GM23338 (cell line): Measurements from ENCODE around the gene CYP19A1. TPM values are rescaled to one million over a fixed set of nuclear protein-coding genes. Genes with fewer than 3 reads are reported as not detected.

Experiments
- ATAC-seq: fragments of 200-7000 bp; cut with Tn5 transposase; 3 replicates; pipeline ENCODE4 v1.9.1; 2020
- DNase-seq: peaks from one replicate; pipeline ENCODE4 v3.0.0-alpha.2; 2015; ENCODE audit warnings: low spot score
- H2AFZ ChIP-seq: fragments of 200-600 bp; sonication (generic); 2 replicates; pipeline ENCODE4 v1.8.0; 2016; ENCODE audit warnings: antibody characterized with exemption, mild to moderate bottlenecking, moderate library complexity
- H3F3A ChIP-seq: fragments of 200-600 bp; sonication (generic); replicated peaks from 2 replicates; pipeline ENCODE4 v1.8.0; 2017; ENCODE audit warnings: antibody characterized with exemption, mixed run types, low read depth
- H3K27ac ChIP-seq: fragments of 200-600 bp; sonication (generic); 2 replicates; pipeline ENCODE4 v1.6.1; 2016; ENCODE audit warnings: low read depth
- H3K27me3 ChIP-seq: fragments of 200-600 bp; sonication (generic); 2 replicates; pipeline ENCODE4 v1.8.0; 2016; ENCODE audit warnings: mild to moderate bottlenecking, mixed run types, moderate library complexity; ENCODE audit not compliant: insufficient read depth
- H3K36me3 ChIP-seq: fragments of 200-600 bp; sonication (generic); 2 replicates; pipeline ENCODE4 v1.8.0; 2016; ENCODE audit warnings: mild to moderate bottlenecking; ENCODE audit not compliant: insufficient read depth
- H3K4me1 ChIP-seq: fragments of 200-600 bp; sonication (generic); 2 replicates; pipeline ENCODE4 v1.8.0; 2016; ENCODE audit warnings: mild to moderate bottlenecking, moderate library complexity; ENCODE audit not compliant: insufficient read depth
- H3K4me2 ChIP-seq: fragments of 200-600 bp; sonication (generic); 2 replicates; pipeline ENCODE4 v1.7.1; 2017; ENCODE audit warnings: mixed run types
- H3K4me3 ChIP-seq: fragments of 200-600 bp; sonication (generic); 2 replicates; pipeline ENCODE4 v1.6.1; 2016; ENCODE audit warnings: mixed run types
- H3K79me2 ChIP-seq: fragments of 200-600 bp; sonication (generic); replicated peaks from 2 replicates; pipeline ENCODE4 v1.8.0; 2017; ENCODE audit warnings: mild to moderate bottlenecking; ENCODE audit not compliant: insufficient read depth
- H3K9me2 ChIP-seq: fragments of 200-600 bp; sonication (generic); 2 replicates; pipeline ENCODE4 v1.8.0; 2017; ENCODE audit not compliant: insufficient read depth
- H4K20me1 ChIP-seq: fragments of 200-600 bp; sonication (generic); replicated peaks from 2 replicates; pipeline ENCODE4 v1.8.0; 2017; ENCODE audit warnings: mild to moderate bottlenecking; ENCODE audit not compliant: insufficient read depth
- H3K27ac Mint-ChIP-seq: 2 replicates; pipeline ENCODE4 v1.8.0; 2020; ENCODE audit warnings: inconsistent platforms, mild to moderate bottlenecking, moderate library complexity, mixed read lengths
- H3K27me3 Mint-ChIP-seq: 3 replicates; pipeline ENCODE4 v1.8.0; 2022; ENCODE audit warnings: low read depth, mild to moderate bottlenecking, moderate library complexity, mixed read lengths, inconsistent platforms; ENCODE audit not compliant: insufficient read depth, poor library complexity
- H3K36me3 Mint-ChIP-seq: 3 replicates; pipeline ENCODE4 v1.8.0; 2021; ENCODE audit warnings: low read depth, mild to moderate bottlenecking, inconsistent platforms, moderate library complexity, mixed read lengths
- H3K4me1 Mint-ChIP-seq: 3 replicates; pipeline ENCODE4 v1.8.0; 2020; ENCODE audit warnings: mild to moderate bottlenecking, inconsistent platforms, mixed read lengths
- H3K4me3 Mint-ChIP-seq: 3 replicates; pipeline ENCODE4 v1.8.0; 2021; ENCODE audit warnings: moderate library complexity, mild to moderate bottlenecking, inconsistent platforms, mixed read lengths
- H3K9me3 Mint-ChIP-seq: 3 replicates; pipeline ENCODE4 v1.8.0; 2020; ENCODE audit warnings: moderate library complexity, mild to moderate bottlenecking, inconsistent platforms, mixed read lengths
- CREB1 ChIP-seq: fragments of 250-450 bp; sonication (Bioruptor Pico); IDR thresholded peaks from 2 replicates; pipeline ENCODE4 v1.5.0; 2020; ENCODE audit warnings: low read depth, mild to moderate bottlenecking, moderate library complexity
- EZH2 ChIP-seq: fragments of 200-600 bp; sonication (generic); IDR thresholded peaks from one replicate; pipeline ENCODE4 v1.8.0; 2017; ENCODE audit warnings: antibody characterized with exemption, mild to moderate bottlenecking, low read depth; ENCODE audit not compliant: unreplicated experiment
- NANOG ChIP-seq: IDR thresholded peaks from 2 replicates; pipeline ENCODE4 v1.6.1; 2016; ENCODE audit warnings: antibody characterized with exemption, borderline replicate concordance
- POLR2AphosphoS5 ChIP-seq: IDR thresholded peaks from 2 replicates; pipeline ENCODE4 v1.6.1; 2016; ENCODE audit warnings: antibody characterized with exemption, low read depth
- STAT1 ChIP-seq: IDR thresholded peaks from one replicate; pipeline ENCODE4 v1.6.1; 2016; ENCODE audit warnings: antibody characterized with exemption; ENCODE audit not compliant: unreplicated experiment
- ZNF114 ChIP-seq: fragments of 250-450 bp; sonication (Bioruptor Pico); IDR thresholded peaks from 2 replicates; pipeline ENCODE4 v1.5.0; 2020; ENCODE audit warnings: mild to moderate bottlenecking, moderate library complexity
- polyA plus RNA-seq: library from polyadenylated mRNA; unstranded; fragments of >200 nt; fragmentation: Nextera tagmentation; extraction: Ambion mirVana; gene quantifications from 2 replicates; pipeline ENCODE4 v1.2.1, GENCODE V29; 2016
- total RNA-seq: library from RNA; depleted of rRNA; stranded (reverse); fragments of >200 nt; shearing (Covaris generic); gene quantifications from 2 replicates; pipeline ENCODE4 v1.2.3, GENCODE V29; 2014
- TF ChIP-seq, protein P1 (sequence below): IDR thresholded peaks from 2 replicates; pipeline ENCODE4 v1.6.1; 2016; ENCODE audit warnings: antibody characterized with exemption
- TF ChIP-seq, protein P2 (sequence below): IDR thresholded peaks from one replicate; pipeline ENCODE4 v1.6.1; 2018; ENCODE audit warnings: antibody characterized with exemption; ENCODE audit not compliant: unreplicated experiment

Gene CYP19A1
- total and polyA plus RNA-seq, 2 experiments from 2014 or later: 0.42 TPM; not detected in 1

DNA sequence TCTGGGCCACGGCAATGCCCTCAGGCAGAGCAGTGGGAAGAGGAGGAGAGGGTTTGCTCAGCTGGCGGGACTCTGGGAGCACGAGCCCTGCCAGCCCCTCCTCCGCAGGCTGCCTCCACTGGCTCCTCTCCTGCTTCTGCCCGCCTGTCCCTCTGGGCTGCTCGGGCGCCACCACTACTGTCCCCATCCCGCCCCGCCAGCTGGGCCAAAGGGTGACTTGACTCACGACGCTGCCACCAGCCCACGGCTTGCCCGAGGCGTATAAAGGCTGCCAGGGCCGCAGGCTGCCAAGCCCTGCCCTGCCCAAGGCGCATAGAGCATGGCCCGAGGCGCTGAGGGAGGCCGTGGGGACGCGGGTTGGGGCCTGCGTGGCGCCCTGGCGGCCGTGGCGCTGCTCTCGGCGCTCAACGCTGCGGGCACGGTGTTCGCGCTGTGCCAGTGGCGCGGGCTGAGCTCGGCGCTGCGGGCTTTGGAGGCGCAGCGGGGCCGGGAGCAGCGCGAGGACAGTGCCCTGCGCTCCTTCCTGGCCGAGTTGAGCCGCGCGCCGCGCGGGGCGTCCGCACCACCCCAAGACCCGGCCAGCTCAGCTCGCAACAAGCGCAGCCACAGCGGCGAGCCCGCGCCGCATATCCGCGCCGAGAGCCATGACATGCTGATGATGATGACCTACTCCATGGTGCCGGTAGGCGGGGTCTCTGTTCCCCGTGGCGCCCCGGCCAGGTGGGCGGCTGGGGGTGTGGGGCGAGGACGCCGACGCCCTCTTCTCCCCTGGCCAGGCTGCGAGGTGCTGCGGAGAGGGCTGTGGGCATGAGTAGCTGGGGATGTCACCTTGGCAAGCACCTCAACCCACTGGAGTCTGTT is 3.2 kb upstream of the CYP19A1 start, which contains the start of gene GLDN:
GLDN (plus strand) TSS at position 290 of the 861 bp plus-strand sequence; CDS start at position 320, 30 bp downstream.
- H3F3A ChIP-seq: no peaks in the 10 kb centered on the region
- no peaks in the 10 kb centered on the region for H3K36me3 ChIP-seq
- DNase-seq (peak; percentile 74), ATAC-seq (peak; percentile 94)
- Mint-ChIP-seq H3K27ac (no peak within 1 kb of the TSS), H3K4me3 (peak within 1 kb of the TSS; percentile 68), H3K9me3 (no peaks in the 10 kb centered on the region; the same call in 2 of the 3 replicates), H3K27me3 (peaks cover 33% of the 10 kb centered on the region), H3K4me1 (no peaks in the 10 kb centered on the region; the same call in 2 of the 3 replicates), H3K36me3 (no peaks in the 10 kb centered on the region)
- 0 out of 2 replicates have a peak, but pooled peaks cover 6% of the 10 kb centered on the region for H4K20me1 ChIP-seq
- H3K79me2 ChIP-seq: no peaks in the 10 kb centered on the region
- no peak within 1 kb of the TSS for H3K27ac ChIP-seq
- H3K9me2 ChIP-seq: peaks cover 6% of the 10 kb centered on the region
- H3K27me3 ChIP-seq: peaks cover 51% of the 10 kb centered on the region
- peak within 1 kb of the TSS; percentile 92 for H3K4me2 ChIP-seq
- H3K4me1 ChIP-seq: peaks cover 3% of the 10 kb centered on the region; the same call in 1 of the 2 replicates
- TF ChIP-seq POLR2AphosphoS5: no peak
- TF ChIP-seq EZH2: peak; percentile 31
- H3K4me3 ChIP-seq: peak within 1 kb of the TSS; percentile 72
- peak within 1 kb of the TSS; percentile 98 for H2AFZ ChIP-seq

DNA sequence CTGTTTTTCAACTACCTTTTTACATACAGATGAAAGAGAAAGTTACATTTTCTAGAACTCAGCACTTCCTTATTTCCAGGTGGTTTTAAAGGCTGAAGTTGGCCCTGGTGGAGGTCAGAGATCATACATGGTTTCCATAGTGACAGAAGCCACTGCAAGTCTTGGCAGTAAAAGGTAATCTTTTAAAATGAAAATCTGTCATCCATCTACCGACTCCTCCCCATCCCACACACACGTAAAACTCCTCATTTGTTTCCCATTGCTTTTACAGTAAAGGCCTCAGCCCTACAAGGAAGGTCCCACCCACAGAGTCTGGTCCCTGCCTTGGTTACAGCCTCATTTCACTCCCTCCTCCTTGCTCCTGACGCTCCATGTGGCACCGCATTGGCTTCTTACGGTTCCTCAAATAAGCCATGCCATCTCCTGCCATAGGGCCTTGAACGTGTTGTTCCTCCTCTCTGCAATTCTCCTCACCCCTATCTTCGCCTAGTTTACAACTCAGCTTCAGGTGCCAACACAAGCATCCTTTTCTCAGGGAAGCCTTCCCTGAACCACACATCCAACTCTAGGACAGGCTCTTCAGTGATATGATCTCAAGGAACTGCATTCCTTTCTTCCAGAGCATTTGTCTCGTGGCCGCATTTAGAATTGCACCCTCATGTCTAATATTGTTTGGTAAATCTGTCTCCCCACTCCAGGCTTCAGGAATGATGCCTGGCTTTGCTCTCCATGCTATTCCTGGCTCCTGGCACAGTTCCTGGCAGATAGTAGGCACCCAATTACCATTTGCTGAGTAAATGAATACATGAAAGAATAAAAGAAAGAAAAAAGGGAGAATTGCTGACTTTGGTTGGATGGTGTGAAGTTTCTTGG is 2.6 kb downstream of the CYP19A1 start:
- Mint-ChIP-seq H3K4me1 (no peaks in the 10 kb centered on the region), H3K36me3 (no peaks in the 10 kb centered on the region), H3K4me3 (no peak overlapping the region), H3K9me3 (no peaks in the 10 kb centered on the region; the same call in 2 of the 3 replicates), H3K27ac (no peak overlapping the region), H3K27me3 (peaks cover 9% of the 10 kb centered on the region)
- no peaks in the 10 kb centered on the region for H3K4me1 ChIP-seq
- H2AFZ ChIP-seq: no peak overlapping the region
- no peak overlapping the region for H3K27ac ChIP-seq
- H3K9me2 ChIP-seq: peaks cover 6% of the 10 kb centered on the region
- H3K4me2 ChIP-seq: no peak overlapping the region
- H3K27me3 ChIP-seq: peaks cover 14% of the 10 kb centered on the region
- no peaks in the 10 kb centered on the region for H4K20me1 ChIP-seq
- H3K79me2 ChIP-seq: no peaks in the 10 kb centered on the region
- H3K4me3 ChIP-seq: no peak overlapping the region
- DNase-seq (no peak), ATAC-seq (no peak)
- no peaks in the 10 kb centered on the region for H3K36me3 ChIP-seq
- TF ChIP-seq POLR2AphosphoS5: no peak
- no peak for TF ChIP-seq ZNF114 (CRISPR knock-in tag)
- TF ChIP-seq NANOG: no peak
- TF ChIP-seq, protein P1, sequence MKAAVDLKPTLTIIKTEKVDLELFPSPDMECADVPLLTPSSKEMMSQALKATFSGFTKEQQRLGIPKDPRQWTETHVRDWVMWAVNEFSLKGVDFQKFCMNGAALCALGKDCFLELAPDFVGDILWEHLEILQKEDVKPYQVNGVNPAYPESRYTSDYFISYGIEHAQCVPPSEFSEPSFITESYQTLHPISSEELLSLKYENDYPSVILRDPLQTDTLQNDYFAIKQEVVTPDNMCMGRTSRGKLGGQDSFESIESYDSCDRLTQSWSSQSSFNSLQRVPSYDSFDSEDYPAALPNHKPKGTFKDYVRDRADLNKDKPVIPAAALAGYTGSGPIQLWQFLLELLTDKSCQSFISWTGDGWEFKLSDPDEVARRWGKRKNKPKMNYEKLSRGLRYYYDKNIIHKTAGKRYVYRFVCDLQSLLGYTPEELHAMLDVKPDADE: no peak
- TF ChIP-seq STAT1: no peak
- TF ChIP-seq CREB1: no peak
- TF ChIP-seq, protein P2, sequence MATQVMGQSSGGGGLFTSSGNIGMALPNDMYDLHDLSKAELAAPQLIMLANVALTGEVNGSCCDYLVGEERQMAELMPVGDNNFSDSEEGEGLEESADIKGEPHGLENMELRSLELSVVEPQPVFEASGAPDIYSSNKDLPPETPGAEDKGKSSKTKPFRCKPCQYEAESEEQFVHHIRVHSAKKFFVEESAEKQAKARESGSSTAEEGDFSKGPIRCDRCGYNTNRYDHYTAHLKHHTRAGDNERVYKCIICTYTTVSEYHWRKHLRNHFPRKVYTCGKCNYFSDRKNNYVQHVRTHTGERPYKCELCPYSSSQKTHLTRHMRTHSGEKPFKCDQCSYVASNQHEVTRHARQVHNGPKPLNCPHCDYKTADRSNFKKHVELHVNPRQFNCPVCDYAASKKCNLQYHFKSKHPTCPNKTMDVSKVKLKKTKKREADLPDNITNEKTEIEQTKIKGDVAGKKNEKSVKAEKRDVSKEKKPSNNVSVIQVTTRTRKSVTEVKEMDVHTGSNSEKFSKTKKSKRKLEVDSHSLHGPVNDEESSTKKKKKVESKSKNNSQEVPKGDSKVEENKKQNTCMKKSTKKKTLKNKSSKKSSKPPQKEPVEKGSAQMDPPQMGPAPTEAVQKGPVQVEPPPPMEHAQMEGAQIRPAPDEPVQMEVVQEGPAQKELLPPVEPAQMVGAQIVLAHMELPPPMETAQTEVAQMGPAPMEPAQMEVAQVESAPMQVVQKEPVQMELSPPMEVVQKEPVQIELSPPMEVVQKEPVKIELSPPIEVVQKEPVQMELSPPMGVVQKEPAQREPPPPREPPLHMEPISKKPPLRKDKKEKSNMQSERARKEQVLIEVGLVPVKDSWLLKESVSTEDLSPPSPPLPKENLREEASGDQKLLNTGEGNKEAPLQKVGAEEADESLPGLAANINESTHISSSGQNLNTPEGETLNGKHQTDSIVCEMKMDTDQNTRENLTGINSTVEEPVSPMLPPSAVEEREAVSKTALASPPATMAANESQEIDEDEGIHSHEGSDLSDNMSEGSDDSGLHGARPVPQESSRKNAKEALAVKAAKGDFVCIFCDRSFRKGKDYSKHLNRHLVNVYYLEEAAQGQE: no peak
- H3F3A ChIP-seq: no peaks in the 10 kb centered on the region
